ENCODE data around the gene PET117.

DNA sequence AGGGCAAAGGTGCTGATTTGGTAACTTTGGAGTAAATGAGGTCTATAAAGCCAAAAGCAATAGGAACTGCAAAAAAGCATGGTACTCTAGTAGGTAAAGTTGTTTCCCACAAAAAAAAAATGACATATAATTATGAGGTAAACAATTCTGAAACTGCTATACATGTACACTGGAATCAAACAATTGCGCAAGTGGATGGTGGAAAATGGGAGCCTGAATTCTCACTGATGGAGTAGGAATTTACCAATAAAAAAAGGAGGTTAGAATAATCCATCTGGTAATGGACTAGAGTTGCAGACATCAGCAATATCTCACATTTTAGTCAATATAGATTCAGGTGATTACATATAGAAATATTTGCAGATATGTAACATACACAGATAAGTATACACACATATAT is 5.0 kb upstream of the PET117 start:
- TF ChIP-seq ZNF8 (CRISPR knock-in tag; IDR thresholded peaks at IDR 0.05) = no peak
- TF ChIP-seq, protein P1, sequence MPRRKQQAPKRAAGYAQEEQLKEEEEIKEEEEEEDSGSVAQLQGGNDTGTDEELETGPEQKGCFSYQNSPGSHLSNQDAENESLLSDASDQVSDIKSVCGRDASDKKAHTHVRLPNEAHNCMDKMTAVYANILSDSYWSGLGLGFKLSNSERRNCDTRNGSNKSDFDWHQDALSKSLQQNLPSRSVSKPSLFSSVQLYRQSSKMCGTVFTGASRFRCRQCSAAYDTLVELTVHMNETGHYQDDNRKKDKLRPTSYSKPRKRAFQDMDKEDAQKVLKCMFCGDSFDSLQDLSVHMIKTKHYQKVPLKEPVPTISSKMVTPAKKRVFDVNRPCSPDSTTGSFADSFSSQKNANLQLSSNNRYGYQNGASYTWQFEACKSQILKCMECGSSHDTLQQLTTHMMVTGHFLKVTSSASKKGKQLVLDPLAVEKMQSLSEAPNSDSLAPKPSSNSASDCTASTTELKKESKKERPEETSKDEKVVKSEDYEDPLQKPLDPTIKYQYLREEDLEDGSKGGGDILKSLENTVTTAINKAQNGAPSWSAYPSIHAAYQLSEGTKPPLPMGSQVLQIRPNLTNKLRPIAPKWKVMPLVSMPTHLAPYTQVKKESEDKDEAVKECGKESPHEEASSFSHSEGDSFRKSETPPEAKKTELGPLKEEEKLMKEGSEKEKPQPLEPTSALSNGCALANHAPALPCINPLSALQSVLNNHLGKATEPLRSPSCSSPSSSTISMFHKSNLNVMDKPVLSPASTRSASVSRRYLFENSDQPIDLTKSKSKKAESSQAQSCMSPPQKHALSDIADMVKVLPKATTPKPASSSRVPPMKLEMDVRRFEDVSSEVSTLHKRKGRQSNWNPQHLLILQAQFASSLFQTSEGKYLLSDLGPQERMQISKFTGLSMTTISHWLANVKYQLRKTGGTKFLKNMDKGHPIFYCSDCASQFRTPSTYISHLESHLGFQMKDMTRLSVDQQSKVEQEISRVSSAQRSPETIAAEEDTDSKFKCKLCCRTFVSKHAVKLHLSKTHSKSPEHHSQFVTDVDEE (CRISPR knock-in tag; IDR thresholded peaks at IDR 0.05) = no peak
- TF ChIP-seq, protein P2, sequence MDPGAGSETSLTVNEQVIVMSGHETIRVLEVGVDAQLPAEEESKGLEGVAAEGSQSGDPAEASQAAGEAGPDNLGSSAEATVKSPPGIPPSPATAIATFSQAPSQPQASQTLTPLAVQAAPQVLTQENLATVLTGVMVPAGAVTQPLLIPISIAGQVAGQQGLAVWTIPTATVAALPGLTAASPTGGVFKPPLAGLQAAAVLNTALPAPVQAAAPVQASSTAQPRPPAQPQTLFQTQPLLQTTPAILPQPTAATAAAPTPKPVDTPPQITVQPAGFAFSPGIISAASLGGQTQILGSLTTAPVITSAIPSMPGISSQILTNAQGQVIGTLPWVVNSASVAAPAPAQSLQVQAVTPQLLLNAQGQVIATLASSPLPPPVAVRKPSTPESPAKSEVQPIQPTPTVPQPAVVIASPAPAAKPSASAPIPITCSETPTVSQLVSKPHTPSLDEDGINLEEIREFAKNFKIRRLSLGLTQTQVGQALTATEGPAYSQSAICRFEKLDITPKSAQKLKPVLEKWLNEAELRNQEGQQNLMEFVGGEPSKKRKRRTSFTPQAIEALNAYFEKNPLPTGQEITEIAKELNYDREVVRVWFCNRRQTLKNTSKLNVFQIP (CRISPR knock-in tag; IDR thresholded peaks at IDR 0.05; ENCODE audit: borderline replicate concordance, low read depth) = no peak
- TF ChIP-seq, protein P3, sequence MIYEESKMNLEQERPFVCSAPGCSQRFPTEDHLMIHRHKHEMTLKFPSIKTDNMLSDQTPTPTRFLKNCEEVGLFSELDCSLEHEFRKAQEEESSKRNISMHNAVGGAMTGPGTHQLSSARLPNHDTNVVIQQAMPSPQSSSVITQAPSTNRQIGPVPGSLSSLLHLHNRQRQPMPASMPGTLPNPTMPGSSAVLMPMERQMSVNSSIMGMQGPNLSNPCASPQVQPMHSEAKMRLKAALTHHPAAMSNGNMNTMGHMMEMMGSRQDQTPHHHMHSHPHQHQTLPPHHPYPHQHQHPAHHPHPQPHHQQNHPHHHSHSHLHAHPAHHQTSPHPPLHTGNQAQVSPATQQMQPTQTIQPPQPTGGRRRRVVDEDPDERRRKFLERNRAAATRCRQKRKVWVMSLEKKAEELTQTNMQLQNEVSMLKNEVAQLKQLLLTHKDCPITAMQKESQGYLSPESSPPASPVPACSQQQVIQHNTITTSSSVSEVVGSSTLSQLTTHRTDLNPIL (CRISPR knock-in tag; IDR thresholded peaks at IDR 0.05; ENCODE audit: low read depth) = no peak
- TF ChIP-seq CSDC2 (CRISPR knock-in tag; IDR thresholded peaks at IDR 0.05) = no peak
- TF ChIP-seq, protein P4, sequence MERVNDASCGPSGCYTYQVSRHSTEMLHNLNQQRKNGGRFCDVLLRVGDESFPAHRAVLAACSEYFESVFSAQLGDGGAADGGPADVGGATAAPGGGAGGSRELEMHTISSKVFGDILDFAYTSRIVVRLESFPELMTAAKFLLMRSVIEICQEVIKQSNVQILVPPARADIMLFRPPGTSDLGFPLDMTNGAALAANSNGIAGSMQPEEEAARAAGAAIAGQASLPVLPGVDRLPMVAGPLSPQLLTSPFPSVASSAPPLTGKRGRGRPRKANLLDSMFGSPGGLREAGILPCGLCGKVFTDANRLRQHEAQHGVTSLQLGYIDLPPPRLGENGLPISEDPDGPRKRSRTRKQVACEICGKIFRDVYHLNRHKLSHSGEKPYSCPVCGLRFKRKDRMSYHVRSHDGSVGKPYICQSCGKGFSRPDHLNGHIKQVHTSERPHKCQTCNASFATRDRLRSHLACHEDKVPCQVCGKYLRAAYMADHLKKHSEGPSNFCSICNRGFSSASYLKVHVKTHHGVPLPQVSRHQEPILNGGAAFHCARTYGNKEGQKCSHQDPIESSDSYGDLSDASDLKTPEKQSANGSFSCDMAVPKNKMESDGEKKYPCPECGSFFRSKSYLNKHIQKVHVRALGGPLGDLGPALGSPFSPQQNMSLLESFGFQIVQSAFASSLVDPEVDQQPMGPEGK (CRISPR knock-in tag; IDR thresholded peaks at IDR 0.05; ENCODE audit: borderline replicate concordance) = no peak
- no peak for TF ChIP-seq GLIS3 (CRISPR knock-in tag; IDR thresholded peaks at IDR 0.05)
- TF ChIP-seq ZNF565 (CRISPR knock-in tag; conservative IDR thresholded peaks at IDR 0.05; ENCODE audit: low read depth) = no peak
- TF ChIP-seq ISL1 (CRISPR knock-in tag; IDR thresholded peaks at IDR 0.05) = no peak
- no peak for TF ChIP-seq BACH2 (CRISPR knock-in tag; IDR thresholded peaks at IDR 0.05; ENCODE audit: borderline replicate concordance)
- no peak for TF ChIP-seq ESRRG (CRISPR knock-in tag; IDR thresholded peaks at IDR 0.05)
- TF ChIP-seq ZFP30 (CRISPR knock-in tag; IDR thresholded peaks at IDR 0.05) = no peak
- TF ChIP-seq ZFP3 (CRISPR knock-in tag; IDR thresholded peaks at IDR 0.05) = no peak
